HG02870 (cell line): Measurements from ENCODE around the gene KIR3DL3.
"Not testable (repeated sequence)": the region's sequence is repeated elsewhere in the genome, so short reads cannot be mapped to it uniquely, and the experiment has no call there.

Source experiments
- ATAC-seq: cut with Tn5 transposase; IDR thresholded peaks from one replicate; pipeline ENCODE4 v1.9.1; 2021; ENCODE audit warnings: mild to moderate bottlenecking, moderate library complexity; ENCODE audit not compliant: unreplicated experiment

Gene KIR3DL3

GRCh38 chr19:54724142-54724541 is at the start of gene KIR3DL3:
TSS of gene KIR3DL3 (plus strand) at chr19:54724442. CDS start at chr19:54724497, 55 bp downstream.
- ATAC-seq, result no peak

- not testable (repeated sequence) for ATAC-seq
Observed at GRCh38 chr19:54676210-54676834, 47.9 kb upstream of the KIR3DL3 start.

GRCh38 chr19:54677217-54677616 is 47.0 kb upstream of the KIR3DL3 start:
- no peak for ATAC-seq

- not testable (repeated sequence) for ATAC-seq
Observed at GRCh38 chr19:54681596-54681995, 42.6 kb upstream of the KIR3DL3 start.

GRCh38 chr19:54682306-54682856 is 41.9 kb upstream of the KIR3DL3 start:
- ATAC-seq, result no peak

- no peak for ATAC-seq
Observed at GRCh38 chr19:54684527-54684926, 39.7 kb upstream of the KIR3DL3 start.

- ATAC-seq, result no peak
Observed at GRCh38 chr19:54691582-54692297, 32.5 kb upstream of the KIR3DL3 start.

GRCh38 chr19:54692298-54692615 is 32.0 kb upstream of the KIR3DL3 start:
- ATAC-seq, result no peak

GRCh38 chr19:54694648-54695047 is 29.6 kb upstream of the KIR3DL3 start:
- ATAC-seq, result no peak

- no peak for ATAC-seq
Observed at GRCh38 chr19:54696117-54696548, 28.1 kb upstream of the KIR3DL3 start.

- ATAC-seq, result no peak
Observed at GRCh38 chr19:54696766-54697165, 27.5 kb upstream of the KIR3DL3 start.

- not testable (repeated sequence) for ATAC-seq
Observed at GRCh38 chr19:54697716-54698115, 26.5 kb upstream of the KIR3DL3 start.

- ATAC-seq, result no peak
Observed at GRCh38 chr19:54704928-54705327, 19.3 kb upstream of the KIR3DL3 start.

GRCh38 chr19:54707962-54708361 is 16.3 kb upstream of the KIR3DL3 start:
- ATAC-seq, result no peak

- no peak for ATAC-seq
Observed at GRCh38 chr19:54708781-54709180, 15.5 kb upstream of the KIR3DL3 start.

- ATAC-seq, result no peak
Observed at GRCh38 chr19:54709212-54709948, 14.9 kb upstream of the KIR3DL3 start.

- ATAC-seq, result not testable (repeated sequence)
Observed at GRCh38 chr19:54709956-54710355, 14.3 kb upstream of the KIR3DL3 start.

GRCh38 chr19:54724644-54725043 is 402 bp downstream of the KIR3DL3 start:
- ATAC-seq, result no peak

- no peak for ATAC-seq
Observed at GRCh38 chr19:54725321-54725720, 1.1 kb downstream of the KIR3DL3 start.

- ATAC-seq, result no peak
Observed at GRCh38 chr19:54727562-54727961, 3.3 kb downstream of the KIR3DL3 start.

- ATAC-seq, result no peak
Observed at GRCh38 chr19:54728167-54728566, 3.9 kb downstream of the KIR3DL3 start.
